Measurements from ENCODE around the gene TMCO4. TPM values are rescaled to one million over a fixed set of nuclear protein-coding genes. Genes with fewer than 3 reads are reported as not detected.
"Not testable (repeated sequence)": the region's sequence is repeated elsewhere in the genome, so short reads cannot be mapped to it uniquely, and the experiment has no call there.

Gene TMCO4
- total RNA-seq, result 30.4 and 31.3 TPM in 2 replicates
- 25.5 TPM for total RNA-seq (2013)
- polyA plus RNA-seq, result 17.3 and 21.7 TPM in 2 replicates
- polyA minus RNA-seq, result 23.0 and 28.9 TPM in 2 replicates

GRCh38 chr1:19799230-19800075, at the start of gene TMCO4:
Gene TMCO4, minus strand, starts transcription at chr1:19799916. Its CDS starts 19,158 bp downstream, at chr1:19780758.
- POLR2A ChIA-PET, result no interaction called here
- no peak for TF ChIP-seq EZH2 (IDR thresholded peaks at IDR 0.05; ENCODE audit: borderline replicate concordance, insufficient read depth, low read depth, low read length, poor library complexity, severe bottlenecking)
- TF ChIP-seq, protein P1, sequence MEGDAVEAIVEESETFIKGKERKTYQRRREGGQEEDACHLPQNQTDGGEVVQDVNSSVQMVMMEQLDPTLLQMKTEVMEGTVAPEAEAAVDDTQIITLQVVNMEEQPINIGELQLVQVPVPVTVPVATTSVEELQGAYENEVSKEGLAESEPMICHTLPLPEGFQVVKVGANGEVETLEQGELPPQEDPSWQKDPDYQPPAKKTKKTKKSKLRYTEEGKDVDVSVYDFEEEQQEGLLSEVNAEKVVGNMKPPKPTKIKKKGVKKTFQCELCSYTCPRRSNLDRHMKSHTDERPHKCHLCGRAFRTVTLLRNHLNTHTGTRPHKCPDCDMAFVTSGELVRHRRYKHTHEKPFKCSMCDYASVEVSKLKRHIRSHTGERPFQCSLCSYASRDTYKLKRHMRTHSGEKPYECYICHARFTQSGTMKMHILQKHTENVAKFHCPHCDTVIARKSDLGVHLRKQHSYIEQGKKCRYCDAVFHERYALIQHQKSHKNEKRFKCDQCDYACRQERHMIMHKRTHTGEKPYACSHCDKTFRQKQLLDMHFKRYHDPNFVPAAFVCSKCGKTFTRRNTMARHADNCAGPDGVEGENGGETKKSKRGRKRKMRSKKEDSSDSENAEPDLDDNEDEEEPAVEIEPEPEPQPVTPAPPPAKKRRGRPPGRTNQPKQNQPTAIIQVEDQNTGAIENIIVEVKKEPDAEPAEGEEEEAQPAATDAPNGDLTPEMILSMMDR (IDR thresholded peaks at IDR 0.05), result peak; percentile 24
- Histone ChIP-seq H3K4me3 (ENCODE audit: control extremely low read depth in 1 of 5, extremely low read depth in 1 of 5, insufficient read depth in 1 of 5, low read depth in 2 of 5, low read length in 4 of 5) (peak within 1 kb of the TSS; percentile 79 to 95 (median 84)), H3K79me2 (ENCODE audit: control insufficient read depth, insufficient read depth, low read length) (no peaks in the 10 kb centered on the region), H3K27me3 (replicated peaks in 1 of 4; ENCODE audit: control extremely low read depth in 1 of 4, control insufficient read depth in 3 of 4, insufficient read depth in 4 of 4, low read length in 3 of 4) (no peaks in the 10 kb centered on the region), H2AFZ (ENCODE audit: insufficient read depth, low read depth, low read length, poor library complexity, severe bottlenecking) (peak within 1 kb of the TSS; percentile 94), H4K20me1 (ENCODE audit: control insufficient read depth, insufficient read depth, low read length, poor library complexity, severe bottlenecking) (no peaks in the 10 kb centered on the region), H3K27ac (ENCODE audit: low read length in 2 of 2) (peak within 1 kb of the TSS; percentile 63 to 87), H3K9ac (ENCODE audit: low read length) (peak within 1 kb of the TSS; percentile 80), H3K4me2 (replicated peaks; ENCODE audit: low read depth, low read length, poor library complexity, severe bottlenecking) (peak within 1 kb of the TSS; percentile 98), H3K9me3 (ENCODE audit: control extremely low read depth in 1 of 3, control insufficient read depth in 2 of 3, insufficient read depth in 1 of 3, low read length in 2 of 3) (no peaks in the 10 kb centered on the region), H3K36me3 (replicated peaks in 1 of 2; ENCODE audit: control extremely low read depth in 1 of 2, control insufficient read depth in 1 of 2, extremely low read depth in 1 of 2, insufficient read depth in 2 of 2, low read length in 1 of 2) (no peaks in the 10 kb centered on the region), H3K4me1 (ENCODE audit: control insufficient read depth in 2 of 2, insufficient read depth in 2 of 2, low read length in 2 of 2) (peaks cover 9 to 24% of the 10 kb centered on the region in 2 donors)
- DNase-seq (peak; percentile 70), ATAC-seq (ENCODE audit: low read depth) (peak; percentile 85)
- intact Hi-C loops (cut with micrococcal nuclease), result loop anchor here (2.0 kb wide), 1 partner anchor 83 kb away; the partner anchor contains the start of gene OTUD3
- Mint-ChIP-seq H3K27ac (peak within 1 kb of the TSS; percentile 94), H3K27me3 (peaks cover 5% of the 10 kb centered on the region), H3K9me3 (ENCODE audit: insufficient read depth) (no peaks in the 10 kb centered on the region), H3K4me3 (peak within 1 kb of the TSS; percentile 96), H3K4me1 (peaks cover 21% of the 10 kb centered on the region)
- 2% methylated on average over 65 of the region's 70 CpGs for WGBS (ENCODE audit: insufficient coverage)
- CTCF ChIA-PET, result no interaction called here

GRCh38 chr1:19849307-19849706, 49.6 kb upstream of the TMCO4 start:
- peaks cover 30% of the 10 kb centered on the region for H3K27me3 Mint-ChIP-seq
- H4K20me1 ChIP-seq (ENCODE audit: control insufficient read depth, insufficient read depth, low read length, poor library complexity, severe bottlenecking); H3K4me1 ChIP-seq (ENCODE audit: control insufficient read depth in 2 of 2, insufficient read depth in 2 of 2, low read length in 2 of 2); H3K79me2 ChIP-seq (ENCODE audit: control insufficient read depth, insufficient read depth, low read length); H3K9ac ChIP-seq (ENCODE audit: low read length); intact Hi-C loops (cut with micrococcal nuclease); H3K4me3 Mint-ChIP-seq; H3K4me3 ChIP-seq (ENCODE audit: control extremely low read depth in 1 of 5, extremely low read depth in 1 of 5, insufficient read depth in 1 of 5, low read depth in 2 of 5, low read length in 4 of 5); ATAC-seq (ENCODE audit: low read depth); H3K4me1 Mint-ChIP-seq; H2AFZ ChIP-seq (ENCODE audit: insufficient read depth, low read depth, low read length, poor library complexity, severe bottlenecking); H3K4me2 ChIP-seq (replicated peaks; ENCODE audit: low read depth, low read length, poor library complexity, severe bottlenecking); H3K27ac Mint-ChIP-seq; H3K9me3 Mint-ChIP-seq (ENCODE audit: insufficient read depth); DNase-seq; POLR2A ChIA-PET; H3K36me3 ChIP-seq (replicated peaks in 1 of 2; ENCODE audit: control extremely low read depth in 1 of 2, control insufficient read depth in 1 of 2, extremely low read depth in 1 of 2, insufficient read depth in 2 of 2, low read length in 1 of 2); H3K9me3 ChIP-seq (ENCODE audit: control extremely low read depth in 1 of 3, control insufficient read depth in 2 of 3, insufficient read depth in 1 of 3, low read length in 2 of 3); H3K27ac ChIP-seq (ENCODE audit: low read length in 2 of 2): not testable (repeated sequence)
- CTCF ChIA-PET, result interaction anchor here (0.7 kb wide), 1 partner anchor 34 kb away, joined by 4 read pairs; no protein-coding TSS in a partner anchor
- 56% methylated on average over 1 of the region's 3 CpGs for WGBS (ENCODE audit: insufficient coverage)
- H3K27me3 ChIP-seq (replicated peaks in 1 of 4; ENCODE audit: control extremely low read depth in 1 of 4, control insufficient read depth in 3 of 4, insufficient read depth in 4 of 4, low read length in 3 of 4), result peaks cover 0 to 10% (median 2%) of the 10 kb centered on the region in 4 experiments

GRCh38 chr1:19847334-19847733, 47.6 kb upstream of the TMCO4 start:
- H3K4me3 Mint-ChIP-seq; H4K20me1 ChIP-seq (ENCODE audit: control insufficient read depth, insufficient read depth, low read length, poor library complexity, severe bottlenecking); H3K79me2 ChIP-seq (ENCODE audit: control insufficient read depth, insufficient read depth, low read length); CTCF ChIA-PET; H3K9ac ChIP-seq (ENCODE audit: low read length); DNase-seq; H3K36me3 ChIP-seq (replicated peaks in 1 of 2; ENCODE audit: control extremely low read depth in 1 of 2, control insufficient read depth in 1 of 2, extremely low read depth in 1 of 2, insufficient read depth in 2 of 2, low read length in 1 of 2); H3K27ac Mint-ChIP-seq; H3K4me2 ChIP-seq (replicated peaks; ENCODE audit: low read depth, low read length, poor library complexity, severe bottlenecking); intact Hi-C loops (cut with micrococcal nuclease); H3K27ac ChIP-seq (ENCODE audit: low read length in 2 of 2); POLR2A ChIA-PET; H3K9me3 Mint-ChIP-seq (ENCODE audit: insufficient read depth); H3K4me1 Mint-ChIP-seq; H3K4me1 ChIP-seq (ENCODE audit: control insufficient read depth in 2 of 2, insufficient read depth in 2 of 2, low read length in 2 of 2); ATAC-seq (ENCODE audit: low read depth); H3K9me3 ChIP-seq (ENCODE audit: control extremely low read depth in 1 of 3, control insufficient read depth in 2 of 3, insufficient read depth in 1 of 3, low read length in 2 of 3); H3K4me3 ChIP-seq (ENCODE audit: control extremely low read depth in 1 of 5, extremely low read depth in 1 of 5, insufficient read depth in 1 of 5, low read depth in 2 of 5, low read length in 4 of 5); H2AFZ ChIP-seq (ENCODE audit: insufficient read depth, low read depth, low read length, poor library complexity, severe bottlenecking): not testable (repeated sequence)
- WGBS (ENCODE audit: insufficient coverage), result 96% methylated on average over 7 of the region's 9 CpGs
- peaks cover 0 to 10% (median 2%) of the 10 kb centered on the region in 4 experiments for H3K27me3 ChIP-seq (replicated peaks in 1 of 4; ENCODE audit: control extremely low read depth in 1 of 4, control insufficient read depth in 3 of 4, insufficient read depth in 4 of 4, low read length in 3 of 4)
- peaks cover 36% of the 10 kb centered on the region for H3K27me3 Mint-ChIP-seq

All from B cell (primary cell).